Measurements from ENCODE around the gene CFAP53. TPM values are rescaled to one million over a fixed set of nuclear protein-coding genes. Genes with fewer than 3 reads are reported as not detected.

CFAP53 gene
- total RNA-seq, 2 experiments from 2014 or later, result 0.21 to 0.29 TPM

DNA sequence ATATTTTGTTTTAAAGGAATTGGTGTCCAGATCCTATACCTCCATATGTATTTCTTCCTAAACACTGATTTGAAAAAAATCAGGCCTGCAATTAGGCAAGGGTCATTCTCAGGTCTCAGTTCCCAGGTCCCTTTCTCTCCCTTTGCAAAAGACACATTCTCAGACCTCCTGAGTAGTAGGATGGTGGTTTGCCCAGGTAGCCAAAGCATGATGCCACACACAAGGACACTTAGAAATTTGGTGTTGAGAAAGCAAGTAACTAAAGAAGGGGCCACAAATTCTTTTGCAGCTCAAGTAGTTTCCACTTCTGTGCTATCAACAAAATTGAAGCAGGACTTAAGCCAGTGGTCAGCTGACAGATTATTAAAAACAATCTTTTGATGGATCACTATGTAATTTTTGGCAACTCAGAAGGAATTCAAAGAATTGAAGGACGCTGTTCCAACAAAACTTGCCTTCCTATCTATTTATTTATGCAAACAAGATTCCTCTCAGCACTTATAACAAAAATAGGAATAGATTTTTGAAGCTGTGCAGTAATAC, 64.7 kb downstream of the CFAP53 start:
- peaks cover 67% of the 10 kb centered on the region for H3K27me3 Mint-ChIP-seq (ENCODE audit: low read depth)
- no peak for DNase-seq
- no peak for ATAC-seq
- no peaks in the 10 kb centered on the region for H3K9me3 Mint-ChIP-seq (ENCODE audit: insufficient read depth)
- ChIA-PET CTCF (interaction anchor here (4.1 kb wide), 1 partner anchor 155 kb away, joined by 33 read pairs; no protein-coding TSS in a partner anchor), POLR2A (no interaction called here)
- no peaks in the 10 kb centered on the region for H3K36me3 Mint-ChIP-seq (ENCODE audit: low read depth)
- no peak overlapping the region for H3K27ac Mint-ChIP-seq
- H3K4me1 Mint-ChIP-seq (ENCODE audit: low read depth), result peaks cover 9% of the 10 kb centered on the region
- no peak overlapping the region for H3K4me3 Mint-ChIP-seq

DNA sequence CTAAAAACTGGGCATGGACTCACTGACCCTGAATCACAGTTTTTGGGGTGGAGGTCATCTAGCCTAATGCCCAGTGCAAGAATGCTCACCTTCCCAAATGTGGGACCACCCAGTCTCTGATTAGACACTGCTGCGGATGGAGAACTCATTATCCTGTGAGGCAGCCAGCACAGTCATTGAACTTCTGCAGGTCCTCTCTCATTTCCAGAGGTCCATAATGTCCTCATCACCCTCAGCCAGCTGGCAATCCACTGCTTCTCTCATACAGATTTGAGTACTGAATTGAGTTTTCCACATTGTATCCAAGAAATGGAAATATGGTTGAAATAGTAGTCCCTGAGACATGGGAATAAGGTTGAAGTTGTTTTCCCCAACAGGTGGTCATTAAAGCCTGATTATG, 66.4 kb downstream of the CFAP53 start:
- Mint-ChIP-seq H3K27me3 (ENCODE audit: low read depth) (peaks cover 73% of the 10 kb centered on the region), H3K27ac (no peak overlapping the region), H3K4me3 (no peak overlapping the region), H3K4me1 (ENCODE audit: low read depth) (peaks cover 13% of the 10 kb centered on the region), H3K36me3 (ENCODE audit: low read depth) (no peaks in the 10 kb centered on the region), H3K9me3 (ENCODE audit: insufficient read depth) (no peaks in the 10 kb centered on the region)
- no peak for DNase-seq
- ChIA-PET CTCF (no interaction called here), POLR2A (no interaction called here)
- no peak for ATAC-seq

DNA sequence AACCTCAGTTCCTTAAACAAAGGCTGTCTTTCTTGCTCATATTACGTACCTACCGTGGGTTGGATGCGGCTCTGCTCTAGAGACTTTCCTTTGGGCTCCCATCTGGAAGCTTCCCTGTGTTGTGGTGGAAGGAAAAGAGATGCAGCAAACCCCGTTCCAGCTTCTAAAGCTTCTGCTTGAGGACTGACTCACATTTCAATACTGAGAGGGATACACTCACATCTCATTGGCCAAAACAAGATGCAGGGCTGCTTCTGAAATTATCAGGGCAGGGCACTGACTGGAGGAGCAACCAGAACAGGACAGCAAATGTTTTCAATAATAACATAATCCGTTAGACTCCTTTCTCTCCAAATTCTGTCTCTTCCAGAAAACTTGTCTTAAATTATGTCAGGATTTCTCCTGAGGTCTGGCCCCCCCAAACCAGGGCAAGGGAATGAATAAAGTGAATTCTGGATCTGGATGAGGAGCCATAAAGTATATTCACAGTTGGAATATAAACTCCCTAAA, 66.9 kb downstream of the CFAP53 start:
- CTCF ChIA-PET, result no interaction called here
- H3K36me3 Mint-ChIP-seq (ENCODE audit: low read depth), result no peaks in the 10 kb centered on the region
- peaks cover 12% of the 10 kb centered on the region for H3K4me1 Mint-ChIP-seq (ENCODE audit: low read depth)
- H3K27me3 Mint-ChIP-seq (ENCODE audit: low read depth), result peaks cover 68% of the 10 kb centered on the region
- no peak overlapping the region for H3K4me3 Mint-ChIP-seq
- H3K27ac Mint-ChIP-seq, result no peak overlapping the region
- DNase-seq (no peak), ATAC-seq (no peak)
- POLR2A ChIA-PET, result no interaction called here
- H3K9me3 Mint-ChIP-seq (ENCODE audit: insufficient read depth), result no peaks in the 10 kb centered on the region

DNA sequence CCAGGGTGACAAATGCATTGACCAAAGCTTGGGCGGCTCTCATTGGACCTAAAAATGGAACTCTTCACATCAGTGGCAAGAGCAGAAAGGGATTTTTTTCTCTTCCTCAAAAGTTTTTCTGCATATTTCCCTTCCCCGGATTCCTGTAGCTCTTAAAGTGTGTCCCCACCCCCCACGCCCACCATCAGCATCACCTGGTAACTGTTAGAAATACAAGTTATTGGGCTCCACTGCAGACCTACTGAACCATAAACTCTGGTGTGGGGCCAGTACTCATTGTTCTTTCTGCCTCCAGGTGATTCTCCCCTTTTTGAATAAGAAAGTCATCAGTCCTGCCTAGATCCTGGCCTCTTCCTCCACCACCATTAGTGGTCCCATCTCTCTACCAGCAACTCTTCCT, 70.0 kb downstream of the CFAP53 start:
- POLR2A ChIA-PET, result no interaction called here
- Mint-ChIP-seq H3K27me3 (ENCODE audit: low read depth) (peaks cover 65% of the 10 kb centered on the region), H3K9me3 (ENCODE audit: insufficient read depth) (no peaks in the 10 kb centered on the region), H3K36me3 (ENCODE audit: low read depth) (no peaks in the 10 kb centered on the region), H3K4me3 (no peak overlapping the region), H3K4me1 (ENCODE audit: low read depth) (peaks cover 6% of the 10 kb centered on the region), H3K27ac (no peak overlapping the region)
- ATAC-seq (no peak), DNase-seq (no peak)
- CTCF ChIA-PET, result interaction anchor here (2.2 to 4.0 kb wide), 3 partner anchors 8 to 161 kb away, joined by 7 to 24 read pairs (median 10); no protein-coding TSS in a partner anchor

DNA sequence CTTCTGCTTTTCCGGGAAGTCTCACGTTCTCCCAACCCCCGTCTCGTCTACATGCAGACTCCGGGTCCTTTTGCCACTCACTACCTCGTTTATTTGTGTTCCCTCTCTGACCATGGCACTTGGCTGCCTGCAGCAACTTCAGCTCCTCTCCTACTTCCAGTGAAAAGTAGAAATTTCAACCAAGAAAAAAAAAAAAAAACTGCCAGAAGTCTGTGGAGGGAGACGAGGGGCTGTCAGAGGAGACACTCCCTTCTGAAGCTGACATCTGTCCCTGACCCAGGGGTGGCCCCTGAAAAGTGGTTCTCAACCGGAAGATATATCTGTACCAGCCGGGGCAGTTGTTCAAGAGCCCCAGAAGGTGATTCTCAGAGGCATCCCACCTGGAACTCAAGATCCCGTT, 70.6 kb downstream of the CFAP53 start:
- Mint-ChIP-seq H3K27me3 (ENCODE audit: low read depth) (peaks cover 67% of the 10 kb centered on the region), H3K9me3 (ENCODE audit: insufficient read depth) (no peaks in the 10 kb centered on the region), H3K4me3 (peak overlapping the region; percentile 29), H3K27ac (no peak overlapping the region), H3K36me3 (ENCODE audit: low read depth) (no peaks in the 10 kb centered on the region), H3K4me1 (ENCODE audit: low read depth) (peaks cover 6% of the 10 kb centered on the region)
- no peak for DNase-seq
- ChIA-PET POLR2A (no interaction called here), CTCF (interaction anchor here (1.0 to 4.0 kb wide), 4 partner anchors 8 to 251 kb away, joined by 3 to 24 read pairs (median 8); no protein-coding TSS in a partner anchor)
- no peak for ATAC-seq

DNA sequence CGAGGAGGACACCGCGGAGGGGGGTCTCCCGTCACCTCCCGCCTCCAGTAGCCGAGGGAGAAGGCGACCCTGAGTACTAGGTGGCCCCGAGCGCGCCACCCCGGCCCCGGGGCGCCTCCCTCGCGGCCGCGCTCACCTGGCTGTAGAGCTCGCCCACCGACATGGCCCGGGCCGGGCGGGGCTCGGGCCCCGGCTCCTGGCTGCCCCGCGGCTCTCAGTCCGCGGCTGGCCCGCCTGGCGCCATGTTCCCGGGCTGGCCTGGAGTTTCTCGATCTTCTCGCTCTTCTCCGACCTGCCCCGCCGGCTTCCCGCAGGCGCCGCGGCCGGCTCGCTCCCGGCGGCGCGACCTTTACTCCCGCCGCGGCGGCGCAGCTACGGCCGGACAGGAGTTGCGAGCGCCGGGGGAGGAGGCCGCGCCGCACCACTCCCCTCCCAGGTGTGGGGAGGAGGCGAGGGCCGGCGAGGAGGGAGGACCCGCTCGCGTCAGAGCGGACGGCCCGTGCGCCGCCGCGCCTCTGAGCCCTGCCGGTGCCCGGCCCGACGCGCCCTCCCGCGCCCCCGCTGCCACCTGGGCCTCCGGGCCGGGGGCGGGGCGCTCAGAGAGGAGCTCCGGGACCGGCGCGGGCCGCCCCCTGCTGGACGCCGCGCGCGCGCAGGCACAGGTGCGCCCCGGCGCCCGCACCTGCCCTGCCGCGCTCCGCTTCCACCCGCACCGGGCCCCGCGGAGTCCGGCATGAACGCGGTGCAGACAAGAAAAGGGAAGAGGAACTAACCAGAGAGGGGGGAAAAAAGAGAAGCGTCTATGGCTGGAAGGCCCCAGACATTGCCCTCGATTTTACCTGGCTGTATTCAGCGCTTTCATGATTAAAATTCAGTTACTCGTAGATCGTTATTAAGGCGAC, 71.4 kb downstream of the CFAP53 start, which contains the start of gene MYO5B:
Gene MYO5B, minus strand, starts transcription at position 517 of the 902 bp plus-strand sequence. Its CDS starts 354 bp downstream, at position 163.
- Mint-ChIP-seq H3K27me3 (ENCODE audit: low read depth) (peaks cover 63% of the 10 kb centered on the region), H3K4me1 (ENCODE audit: low read depth) (peaks cover 6% of the 10 kb centered on the region), H3K27ac (no peak within 1 kb of the TSS), H3K4me3 (peak within 1 kb of the TSS; percentile 29), H3K36me3 (ENCODE audit: low read depth) (no peaks in the 10 kb centered on the region), H3K9me3 (ENCODE audit: insufficient read depth) (no peaks in the 10 kb centered on the region)
- CTCF ChIA-PET, result interaction anchor here (0.8 to 4.0 kb wide), 5 partner anchors 8 to 251 kb away, joined by 3 to 24 read pairs (median 7); no protein-coding TSS in a partner anchor
- peak; percentile 48 for DNase-seq
- POLR2A ChIA-PET, result interaction anchor here (1.0 kb wide), 1 partner anchor 48 kb away, joined by 3 read pairs; no protein-coding TSS in a partner anchor
- ATAC-seq, result peak; percentile 92

DNA sequence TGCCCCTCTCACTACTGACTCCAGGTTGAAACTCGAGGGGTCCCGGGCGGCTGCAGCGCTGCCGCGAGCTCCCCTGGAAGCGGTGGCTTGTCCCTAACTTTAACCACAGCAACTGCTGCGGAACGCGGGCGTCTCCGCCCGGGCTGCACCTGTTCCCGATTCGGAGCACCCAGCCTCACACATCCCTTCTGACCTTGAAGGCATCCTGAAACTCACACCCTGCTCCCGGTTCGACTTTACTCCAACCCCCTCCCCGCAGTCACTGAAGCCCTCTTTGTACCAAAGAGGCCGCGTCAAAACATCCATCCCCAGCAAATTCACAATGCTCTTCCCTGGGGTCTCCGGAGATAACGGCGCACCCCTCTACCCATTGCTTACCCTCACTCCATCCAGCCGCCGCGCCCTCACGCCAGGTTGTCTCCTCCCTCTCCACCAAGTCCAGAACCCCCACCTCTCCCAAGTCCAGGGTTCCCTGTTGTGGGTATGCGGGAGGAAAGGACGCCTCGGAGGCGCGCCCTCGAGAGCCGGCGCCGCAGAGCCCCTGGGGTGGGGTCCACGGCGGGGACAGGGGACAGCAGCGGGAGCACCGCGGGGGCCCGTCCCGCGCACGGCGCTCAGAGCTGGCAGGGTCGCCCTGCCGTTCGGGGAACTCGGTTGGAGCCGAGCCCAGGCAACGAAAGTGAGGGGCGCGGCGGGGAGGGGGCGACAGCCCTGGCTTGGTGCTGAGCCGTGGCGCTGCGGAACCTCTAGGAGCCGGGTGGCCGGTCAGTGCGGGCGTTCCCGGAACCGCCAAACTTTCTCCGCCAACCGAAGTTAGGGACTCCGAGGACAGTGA, 72.3 kb downstream of the CFAP53 start:
- no peak for ATAC-seq
- no peaks in the 10 kb centered on the region for H3K9me3 Mint-ChIP-seq (ENCODE audit: insufficient read depth)
- peaks cover 63% of the 10 kb centered on the region for H3K27me3 Mint-ChIP-seq (ENCODE audit: low read depth)
- DNase-seq, result no peak
- peak overlapping the region; percentile 22 for H3K4me3 Mint-ChIP-seq
- no peaks in the 10 kb centered on the region for H3K36me3 Mint-ChIP-seq (ENCODE audit: low read depth)
- POLR2A ChIA-PET, result interaction anchor here (1.0 kb wide), 1 partner anchor 49 kb away, joined by 3 read pairs; no protein-coding TSS in a partner anchor
- H3K4me1 Mint-ChIP-seq (ENCODE audit: low read depth), result peaks cover 6% of the 10 kb centered on the region
- CTCF ChIA-PET, result interaction anchor here (2.2 to 4.0 kb wide), 3 partner anchors 7 to 163 kb away, joined by 7 to 24 read pairs (median 10); no protein-coding TSS in a partner anchor
- H3K27ac Mint-ChIP-seq, result no peak overlapping the region

DNA sequence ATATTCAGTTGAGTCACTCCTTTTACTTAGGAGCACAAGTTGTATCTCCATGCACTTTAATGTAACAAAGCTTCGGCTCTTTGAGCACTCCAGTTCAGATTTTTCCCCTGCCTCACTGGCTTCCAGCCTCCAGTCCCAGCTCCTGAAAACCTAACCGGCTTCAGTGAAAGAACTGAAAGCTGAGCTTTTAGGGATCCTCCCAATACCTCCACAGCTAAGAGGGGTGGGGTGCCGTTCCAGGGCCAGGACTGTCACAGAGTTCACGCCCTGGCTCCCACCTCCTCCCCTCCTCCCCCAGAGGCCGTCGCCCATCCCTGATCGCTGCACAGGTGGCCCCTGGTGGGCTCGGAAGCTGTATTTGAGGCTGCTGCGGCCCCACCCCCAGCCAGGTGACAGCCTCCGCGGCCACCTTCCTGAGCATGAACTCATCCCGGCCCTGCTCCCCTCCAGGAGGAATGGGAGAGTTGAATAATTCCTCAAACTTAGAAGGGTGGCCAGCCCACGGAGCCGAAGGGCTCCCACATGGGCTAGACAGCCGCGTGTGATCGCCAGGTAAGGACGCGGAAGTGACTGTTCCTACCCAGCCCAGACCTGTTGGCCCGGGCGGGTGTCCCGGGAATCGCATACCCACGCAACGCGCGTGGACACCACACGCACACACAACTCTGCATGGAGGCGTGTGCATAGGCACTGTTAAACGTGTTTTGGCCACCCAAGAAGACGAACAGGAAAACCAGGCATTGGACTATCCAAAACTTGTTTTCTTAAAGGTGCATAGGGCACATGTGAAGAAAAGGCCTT, 73.1 kb downstream of the CFAP53 start:
- H3K36me3 Mint-ChIP-seq (ENCODE audit: low read depth), result no peaks in the 10 kb centered on the region
- CTCF ChIA-PET, result interaction anchor here (1.0 kb wide), 1 partner anchor 164 kb away, joined by 3 read pairs; no protein-coding TSS in a partner anchor

DNA sequence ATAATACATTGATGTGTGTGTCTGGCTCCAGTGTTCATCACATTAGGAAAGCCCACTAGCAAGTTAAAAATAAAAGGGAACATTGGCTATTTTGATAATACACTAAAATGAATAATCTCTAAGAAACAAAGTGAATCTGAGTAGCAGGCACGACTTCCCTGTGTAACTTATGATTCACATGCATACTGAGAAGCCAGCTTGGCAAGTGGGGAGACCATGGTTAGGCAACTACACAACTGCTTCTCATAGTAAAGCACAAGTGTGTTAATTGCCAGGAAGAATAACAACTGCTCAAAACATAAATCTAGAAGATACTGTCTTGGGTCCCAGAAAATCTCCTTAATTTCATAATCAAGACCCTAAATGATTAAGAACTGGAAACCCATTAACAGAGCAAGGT, 75.4 kb downstream of the CFAP53 start:
- DNase-seq (no peak), ATAC-seq (no peak)
- no peaks in the 10 kb centered on the region for H3K9me3 Mint-ChIP-seq (ENCODE audit: insufficient read depth)
- no peak overlapping the region for H3K4me3 Mint-ChIP-seq
- ChIA-PET CTCF (no interaction called here), POLR2A (no interaction called here)
- no peaks in the 10 kb centered on the region for H3K36me3 Mint-ChIP-seq (ENCODE audit: low read depth)
- no peak overlapping the region for H3K27ac Mint-ChIP-seq
- peaks cover 6% of the 10 kb centered on the region for H3K4me1 Mint-ChIP-seq (ENCODE audit: low read depth)
- peaks cover 58% of the 10 kb centered on the region for H3K27me3 Mint-ChIP-seq (ENCODE audit: low read depth)

More for the DNA sequence above, 73.1 kb downstream of the CFAP53 start:
- Mint-ChIP-seq H3K9me3 (ENCODE audit: insufficient read depth) (no peaks in the 10 kb centered on the region), H3K27me3 (ENCODE audit: low read depth) (peaks cover 62% of the 10 kb centered on the region), H3K27ac (no peak overlapping the region), H3K4me3 (no peak overlapping the region), H3K4me1 (ENCODE audit: low read depth) (peaks cover 6% of the 10 kb centered on the region)
- no peak for ATAC-seq
- DNase-seq, result no peak
- POLR2A ChIA-PET, result no interaction called here

DNA sequence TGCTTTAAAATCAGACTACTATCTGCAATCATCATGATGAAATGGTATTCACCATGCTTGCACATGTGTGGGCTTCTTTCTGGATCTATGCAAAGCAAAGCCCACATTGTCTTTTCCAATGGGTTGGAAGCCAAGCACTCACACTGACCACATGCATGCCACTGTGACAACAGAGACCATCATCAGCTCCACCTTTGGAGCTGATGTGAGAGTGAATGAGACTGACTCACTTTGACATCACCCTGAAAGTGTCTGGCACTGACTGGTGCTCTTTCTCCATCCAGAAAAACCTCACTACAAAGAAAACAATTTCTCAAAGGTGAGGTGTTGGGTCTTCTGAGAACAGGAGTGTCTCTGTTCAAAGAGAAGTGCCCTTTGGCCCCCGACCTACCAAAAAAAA, 76.1 kb downstream of the CFAP53 start:
- Mint-ChIP-seq H3K27me3 (ENCODE audit: low read depth) (peaks cover 52% of the 10 kb centered on the region), H3K9me3 (ENCODE audit: insufficient read depth) (no peaks in the 10 kb centered on the region), H3K4me1 (ENCODE audit: low read depth) (peaks cover 3% of the 10 kb centered on the region), H3K36me3 (ENCODE audit: low read depth) (no peaks in the 10 kb centered on the region), H3K4me3 (no peak overlapping the region), H3K27ac (no peak overlapping the region)
- DNase-seq, result no peak
- POLR2A ChIA-PET, result no interaction called here
- CTCF ChIA-PET, result no interaction called here
- no peak for ATAC-seq

DNA sequence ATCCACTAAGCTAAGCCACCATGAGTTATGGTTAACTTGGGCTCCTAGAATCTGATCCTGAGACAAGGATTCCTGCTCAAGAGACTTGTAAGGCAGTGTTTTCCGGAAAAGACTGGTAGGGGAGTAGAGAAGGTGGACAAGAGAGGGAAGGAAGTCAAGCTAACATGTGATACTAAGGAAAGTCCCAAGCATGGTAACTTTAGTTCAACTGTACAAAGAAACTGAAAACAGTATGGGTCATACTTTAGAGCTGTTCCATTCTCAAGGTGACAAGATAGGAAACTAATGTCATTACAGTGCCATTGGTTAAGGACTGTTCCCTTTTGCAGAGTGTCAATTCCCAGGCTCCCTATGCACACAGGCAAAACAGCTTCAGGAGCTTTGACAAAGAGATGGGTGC, 77.1 kb downstream of the CFAP53 start:
- H3K4me3 Mint-ChIP-seq, result no peak overlapping the region
- DNase-seq (no peak), ATAC-seq (no peak)
- no peaks in the 10 kb centered on the region for H3K36me3 Mint-ChIP-seq (ENCODE audit: low read depth)
- no peaks in the 10 kb centered on the region for H3K9me3 Mint-ChIP-seq (ENCODE audit: insufficient read depth)
- peaks cover 3% of the 10 kb centered on the region for H3K4me1 Mint-ChIP-seq (ENCODE audit: low read depth)
- no peak overlapping the region for H3K27ac Mint-ChIP-seq
- H3K27me3 Mint-ChIP-seq (ENCODE audit: low read depth), result peaks cover 50% of the 10 kb centered on the region
- ChIA-PET POLR2A (no interaction called here), CTCF (interaction anchor here (1.0 kb wide), 1 partner anchor 79 kb away, joined by 3 read pairs; no protein-coding TSS in a partner anchor)
